ENCODE results near the gene LIPT2.

The LIPT2 gene

GRCh38 chr11:74485868-74486267 is 7.7 kb downstream of the LIPT2 start:
- TF ChIP-seq TOX (CRISPR knock-in tag; IDR thresholded peaks at IDR 0.05; ENCODE audit: borderline replicate concordance) (no peak), GLIS3 (CRISPR knock-in tag; IDR thresholded peaks at IDR 0.05) (no peak), TSHZ2 (CRISPR knock-in tag; IDR thresholded peaks at IDR 0.05) (no peak)

GRCh38 chr11:74480688-74481417 is 12.7 kb downstream of the LIPT2 start:
- ATAC-seq, result no peak
- TF ChIP-seq ZC3H10 (CRISPR knock-in tag; IDR thresholded peaks at IDR 0.05) (no peak), TSHZ2 (CRISPR knock-in tag; IDR thresholded peaks at IDR 0.05) (no peak), GLIS3 (CRISPR knock-in tag; IDR thresholded peaks at IDR 0.05) (no peak), CSRNP3 (CRISPR knock-in tag; IDR thresholded peaks at IDR 0.05) (no peak)

More at GRCh38 chr11:74485868-74486267, 7.7 kb downstream of the LIPT2 start:
- ATAC-seq, result no peak

- no peak for TF ChIP-seq CREB5 (CRISPR knock-in tag; IDR thresholded peaks at IDR 0.05; ENCODE audit: low read depth)
- no peak for TF ChIP-seq CSRNP3 (CRISPR knock-in tag; IDR thresholded peaks at IDR 0.05)
- no peak for TF ChIP-seq RARB (CRISPR knock-in tag; IDR thresholded peaks at IDR 0.05)
- no peak for TF ChIP-seq OSR1 (CRISPR knock-in tag; IDR thresholded peaks at IDR 0.05)
- TF ChIP-seq ISL1 (CRISPR knock-in tag; IDR thresholded peaks at IDR 0.05), result no peak
- TF ChIP-seq ZNF565 (CRISPR knock-in tag; conservative IDR thresholded peaks at IDR 0.05; ENCODE audit: low read depth), result no peak
- TF ChIP-seq TSHZ2 (CRISPR knock-in tag; IDR thresholded peaks at IDR 0.05), result no peak
- no peak for TF ChIP-seq ZNF8 (CRISPR knock-in tag; IDR thresholded peaks at IDR 0.05)
- TF ChIP-seq ZFP30 (CRISPR knock-in tag; IDR thresholded peaks at IDR 0.05), result no peak
- TF ChIP-seq TOX (CRISPR knock-in tag; IDR thresholded peaks at IDR 0.05; ENCODE audit: borderline replicate concordance), result no peak
- no peak for TF ChIP-seq PATZ1 (CRISPR knock-in tag; IDR thresholded peaks at IDR 0.05; ENCODE audit: borderline replicate concordance)
- ATAC-seq, result no peak
Measured at GRCh38 chr11:74479732-74480123, 13.8 kb downstream of the LIPT2 start.

Data from SK-N-SH treated with all-trans-retinoic acid at 6 μM for 48 hours (cell line).